Measurements from ENCODE around the gene SWSAP1.
A peak's percentile ranks its signal among the peaks of the same experiment; 100 is the strongest.
"Not testable (repeated sequence)": the region's sequence is repeated elsewhere in the genome, so short reads cannot be mapped to it uniquely, and the experiment has no call there.

SWSAP1 gene

DNA sequence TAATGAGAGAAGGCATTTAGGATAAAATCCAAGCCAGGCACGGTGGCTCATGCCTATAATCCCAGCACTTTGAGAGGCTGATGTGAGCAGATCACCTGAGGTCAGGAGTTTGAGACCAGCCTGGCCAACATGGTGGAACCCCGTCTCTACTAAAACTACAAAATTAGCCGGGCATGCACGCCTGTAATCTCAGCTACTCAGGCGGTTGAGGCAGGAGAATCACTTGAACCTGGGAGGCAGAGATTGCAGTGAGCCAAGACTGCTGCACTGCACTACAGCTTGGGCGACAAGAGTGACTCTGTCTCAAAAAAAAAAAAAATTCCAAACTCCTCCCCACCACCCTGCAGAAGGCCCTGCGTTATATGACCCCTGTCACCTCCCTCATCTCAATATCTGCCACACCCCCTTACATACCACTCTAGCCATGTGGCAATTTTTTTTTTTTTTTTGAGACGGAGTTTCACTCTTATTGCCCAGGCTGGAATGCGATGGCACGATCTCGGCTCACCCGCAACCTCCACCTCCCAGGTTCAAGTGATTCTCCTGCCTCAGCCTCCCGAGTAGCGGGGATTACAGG, 4.9 kb downstream of the SWSAP1 start:
- not testable (repeated sequence) for DNase-seq (ENCODE audit: low read depth)

DNA sequence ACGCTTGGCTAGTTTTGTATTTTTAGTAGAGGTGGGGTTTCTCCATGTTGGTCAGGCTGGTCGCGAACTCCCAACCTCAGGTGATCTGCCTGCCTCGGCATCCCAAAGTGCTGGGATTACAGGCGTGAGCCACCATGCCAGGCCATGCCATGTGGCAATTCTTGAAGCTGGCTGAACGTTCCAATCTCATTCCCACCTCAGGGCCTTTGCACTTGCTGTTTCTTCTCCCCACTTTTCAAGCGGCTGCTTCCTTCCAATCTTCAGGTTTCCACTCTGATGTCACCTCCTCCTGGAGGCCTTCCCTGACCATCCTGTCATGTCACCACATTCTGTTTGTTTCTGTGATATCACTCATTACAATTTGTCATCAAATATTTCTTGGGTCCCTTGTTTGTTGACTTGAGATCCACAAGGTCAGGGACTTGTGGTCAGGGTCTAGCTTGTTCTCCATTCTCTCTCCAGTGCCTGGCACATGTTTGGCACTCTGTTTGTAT, 5.4 kb downstream of the SWSAP1 start:
- DNase-seq (ENCODE audit: low read depth): no peak

- peak; percentile 99 for DNase-seq (ENCODE audit: low read depth)
Measured at GRCh38 chr19:11380653-11381537, 6.4 kb downstream of the SWSAP1 start.

DNA sequence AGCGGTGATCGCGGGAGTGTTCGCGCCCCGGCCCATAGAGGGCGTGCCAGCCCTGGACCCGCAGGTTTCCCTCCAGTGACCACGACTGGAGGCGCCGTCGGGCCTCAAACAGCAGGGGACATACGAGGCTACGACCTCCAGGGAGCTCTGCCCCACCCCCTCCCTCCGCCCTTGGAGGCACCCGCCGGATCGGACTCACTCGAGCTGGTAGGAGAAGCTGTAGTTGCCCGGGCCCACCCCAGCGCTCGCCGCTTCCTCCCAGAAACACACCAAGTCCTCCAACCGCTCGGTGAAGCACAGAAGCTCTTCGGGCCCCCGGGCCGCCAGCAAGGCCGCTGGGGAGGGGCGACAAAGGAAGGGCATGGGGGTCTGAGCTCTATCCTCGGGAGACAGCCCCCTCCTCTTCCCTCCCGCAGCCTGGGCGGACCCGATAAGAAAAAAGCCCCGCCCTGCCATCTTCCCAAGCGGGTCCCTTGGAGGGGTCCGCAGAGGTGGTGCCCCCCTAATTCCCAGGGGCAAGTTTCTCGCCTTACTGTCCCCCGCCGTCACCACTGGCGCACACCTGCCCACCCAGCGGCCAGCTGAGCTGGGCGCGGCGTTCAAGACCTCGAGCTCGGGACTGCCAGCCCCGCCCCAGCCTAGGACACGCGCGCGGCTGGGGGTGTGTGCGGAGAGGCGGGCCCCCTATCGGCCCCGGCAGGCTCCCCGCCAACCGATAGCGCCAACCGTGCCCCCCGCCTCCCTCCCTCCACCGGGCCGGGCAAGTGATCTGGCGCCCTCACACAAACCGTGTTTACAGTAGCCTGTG, 8.6 kb downstream of the SWSAP1 start:
- peak; percentile 45 for DNase-seq (ENCODE audit: low read depth)

GRCh38 chr19:11383706-11384048, 9.2 kb downstream of the SWSAP1 start:
- no peak for DNase-seq (ENCODE audit: low read depth)

DNA sequence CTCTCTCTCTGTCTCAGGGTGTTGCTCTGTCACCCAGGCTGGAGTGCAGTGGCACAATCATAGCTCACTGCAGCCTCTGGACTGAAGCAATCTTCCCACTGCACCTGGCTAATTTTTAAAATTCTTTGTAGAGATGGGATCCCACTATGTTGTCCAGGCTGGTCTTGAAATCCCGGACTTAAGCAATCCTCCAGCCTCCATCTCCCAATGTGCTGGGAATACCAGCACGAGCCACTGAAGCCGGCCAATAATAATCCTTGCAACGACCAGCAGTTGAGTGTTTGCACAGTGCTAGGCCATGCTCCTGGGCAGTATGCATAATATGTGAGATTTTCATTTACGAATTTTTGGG, 10.3 kb downstream of the SWSAP1 start:
- DNase-seq (ENCODE audit: low read depth): no peak

DNA sequence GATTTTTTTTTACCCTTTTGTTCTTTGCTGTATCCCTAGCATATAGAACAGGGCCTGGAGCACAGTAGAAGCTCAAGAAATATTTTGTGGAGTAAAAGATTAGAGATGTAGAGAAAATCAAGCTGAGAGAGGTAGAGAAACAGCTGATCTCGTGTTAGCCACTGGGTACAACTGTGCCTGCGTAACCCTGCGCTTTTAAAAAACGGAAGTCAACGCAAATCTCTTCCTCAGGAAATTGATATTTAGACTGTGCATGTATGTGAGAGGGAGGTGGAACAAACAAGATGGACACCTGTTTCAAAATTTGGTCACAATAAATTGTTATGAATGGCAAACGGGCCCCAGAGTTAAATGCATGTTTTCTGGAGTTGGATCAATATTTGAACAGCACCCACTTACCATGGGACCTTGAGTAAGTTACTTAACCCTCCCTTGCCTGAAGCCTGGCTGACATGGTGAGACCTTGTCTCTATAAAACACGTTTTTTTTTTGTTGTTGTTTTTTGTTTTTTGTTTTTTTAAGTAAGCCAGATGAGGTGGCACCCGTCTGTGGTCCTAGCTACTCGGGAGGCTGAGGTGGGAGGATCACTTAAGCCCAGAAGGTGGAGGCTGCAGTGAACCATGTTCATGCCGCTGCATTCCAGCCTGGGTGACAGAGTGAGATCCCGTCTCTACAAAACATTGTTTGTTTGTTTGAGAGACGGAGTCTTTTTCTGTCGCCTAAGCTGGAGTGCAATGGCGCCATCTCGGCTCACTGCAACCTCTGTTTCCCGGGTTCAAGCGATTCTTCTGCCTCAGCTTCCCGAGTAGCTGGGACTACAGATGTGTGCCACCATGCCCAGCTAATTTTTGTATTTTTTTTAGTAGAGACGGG, 12.9 kb downstream of the SWSAP1 start:
- DNase-seq (ENCODE audit: low read depth): no peak

DNA sequence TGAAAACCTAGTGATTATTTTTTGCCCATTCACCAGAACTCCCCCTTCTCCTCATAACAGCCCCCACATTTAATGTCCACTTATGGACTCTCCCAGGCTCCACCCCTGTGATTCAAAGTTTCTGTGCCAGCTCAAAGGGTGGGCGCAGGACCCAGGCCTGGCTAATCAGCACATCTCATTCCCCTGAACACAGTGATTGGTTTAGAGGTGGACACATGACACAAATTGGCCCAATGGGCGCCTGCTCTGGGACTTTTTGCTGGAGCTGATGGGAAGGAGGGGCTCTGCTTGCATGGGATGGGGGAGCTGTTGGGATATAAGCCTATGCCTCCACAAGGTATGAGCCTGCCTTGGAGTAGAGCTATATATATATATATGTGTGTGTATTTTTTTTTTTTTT, 15.9 kb downstream of the SWSAP1 start:
- DNase-seq (ENCODE audit: low read depth): no peak

- DNase-seq (ENCODE audit: low read depth): peak; percentile 32
Measured at GRCh38 chr19:11390933-11391680, 16.6 kb downstream of the SWSAP1 start.

DNA sequence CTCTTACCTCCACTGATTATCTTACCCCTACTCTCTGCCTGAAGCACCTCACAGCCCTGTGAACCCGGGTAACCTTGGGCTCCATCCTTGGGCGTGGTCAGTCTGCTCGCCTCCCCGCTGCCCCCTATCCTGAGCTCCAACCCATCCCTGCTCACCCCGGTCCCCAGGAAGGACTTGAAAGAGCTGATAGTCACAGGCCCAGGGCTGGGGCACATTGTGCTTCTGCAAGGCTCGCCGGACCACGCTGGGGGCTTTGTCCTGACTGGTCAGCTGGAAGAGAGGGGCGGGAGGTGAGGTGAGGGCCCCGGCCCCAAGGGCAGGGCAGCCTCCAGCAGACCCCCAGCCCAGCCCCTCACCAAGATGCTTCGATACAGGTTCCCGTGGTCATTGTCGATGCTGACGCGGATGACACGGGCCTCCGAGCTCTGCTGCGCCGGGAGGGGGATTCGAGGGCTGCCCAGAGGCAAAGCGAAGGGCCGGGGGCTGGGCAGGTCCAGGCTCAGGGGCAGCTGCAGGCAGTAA, 22.7 kb downstream of the SWSAP1 start:
- DNase-seq (ENCODE audit: low read depth): no peak

DNA sequence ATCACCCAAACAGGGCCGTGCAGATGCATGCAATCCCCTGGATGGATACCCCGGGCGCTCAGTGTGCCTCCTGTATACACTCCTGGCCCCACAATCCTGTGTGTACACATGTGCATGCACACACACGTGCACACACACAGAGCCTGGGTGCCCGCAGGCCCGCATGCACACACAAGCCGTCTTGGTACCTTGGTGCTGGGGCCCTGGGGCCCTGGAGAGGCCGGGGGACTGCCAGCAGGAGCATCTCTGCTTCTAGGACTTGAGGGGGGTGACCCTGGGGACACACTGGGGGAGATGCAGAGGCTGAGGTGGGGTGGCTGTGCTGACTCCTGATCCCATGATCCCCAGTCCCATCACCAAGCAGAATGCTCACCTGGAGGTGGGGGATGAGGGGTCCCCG, 25.2 kb downstream of the SWSAP1 start:
- no peak for DNase-seq (ENCODE audit: low read depth)

GRCh38 chr19:11400798-11401197, 26.3 kb downstream of the SWSAP1 start:
- no peak for DNase-seq (ENCODE audit: low read depth)

- no peak for DNase-seq (ENCODE audit: low read depth)
Measured at GRCh38 chr19:11401808-11402543, 27.5 kb downstream of the SWSAP1 start.

DNA sequence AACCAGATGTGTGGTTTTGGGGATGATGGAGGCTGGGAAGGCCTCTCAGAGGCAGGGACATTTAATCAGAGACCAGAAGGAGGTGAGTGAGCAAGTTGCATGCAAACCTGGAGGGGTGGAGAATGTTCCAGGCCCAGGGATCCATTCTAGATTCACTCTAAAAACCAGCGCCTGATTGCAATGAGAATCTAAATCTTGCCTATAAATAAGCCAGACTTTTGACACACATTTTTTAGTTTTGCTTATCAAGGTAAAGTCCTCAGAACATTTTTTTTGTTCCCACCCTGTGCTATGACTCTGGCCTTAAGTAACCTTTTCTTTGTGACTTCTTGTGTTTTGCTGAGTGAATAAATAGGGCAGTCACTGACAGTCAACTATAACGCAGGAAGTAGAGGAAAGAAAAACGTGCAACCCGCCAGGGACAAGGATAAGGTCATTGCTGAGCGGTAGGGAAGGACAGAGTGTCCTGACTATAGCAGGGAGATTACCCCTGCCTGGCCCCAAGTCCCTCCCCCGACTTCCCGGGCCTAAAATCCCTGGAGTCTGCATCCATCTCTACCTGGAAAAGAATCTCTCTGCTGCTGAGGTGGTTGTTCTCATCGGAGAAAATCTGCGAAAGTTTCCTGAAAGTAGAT, 30.2 kb downstream of the SWSAP1 start:
- DNase-seq (ENCODE audit: low read depth): no peak

GRCh38 chr19:11405846-11406643, 31.6 kb downstream of the SWSAP1 start:
- no peak for DNase-seq (ENCODE audit: low read depth)

DNA sequence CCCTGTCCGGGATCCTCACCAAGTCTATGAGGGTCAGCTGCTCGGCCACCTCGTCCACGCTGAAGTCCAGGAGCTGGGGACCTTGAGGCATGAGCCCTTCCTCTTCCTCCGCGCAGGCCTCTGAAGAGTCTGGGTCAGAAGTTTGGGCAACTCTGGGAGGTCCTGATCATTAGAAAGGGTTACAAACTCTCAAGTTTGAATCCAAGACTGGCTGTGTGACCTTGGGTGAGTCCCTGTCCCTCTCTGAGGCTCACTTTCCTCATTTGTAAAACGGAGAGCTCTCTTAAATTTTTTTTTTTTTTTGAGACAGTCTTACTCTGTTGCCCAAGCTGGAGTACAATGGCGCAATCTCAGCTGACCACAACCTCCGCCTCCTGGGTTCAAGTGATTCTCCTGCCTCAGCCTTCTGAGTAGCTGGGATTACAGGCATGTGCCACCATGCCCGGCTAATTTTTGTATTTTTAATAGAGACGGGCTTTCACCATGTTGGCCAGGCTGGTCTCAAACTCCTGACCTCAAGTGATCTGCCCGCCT, 32.3 kb downstream of the SWSAP1 start:
- DNase-seq (ENCODE audit: low read depth): not testable (repeated sequence)

DNA sequence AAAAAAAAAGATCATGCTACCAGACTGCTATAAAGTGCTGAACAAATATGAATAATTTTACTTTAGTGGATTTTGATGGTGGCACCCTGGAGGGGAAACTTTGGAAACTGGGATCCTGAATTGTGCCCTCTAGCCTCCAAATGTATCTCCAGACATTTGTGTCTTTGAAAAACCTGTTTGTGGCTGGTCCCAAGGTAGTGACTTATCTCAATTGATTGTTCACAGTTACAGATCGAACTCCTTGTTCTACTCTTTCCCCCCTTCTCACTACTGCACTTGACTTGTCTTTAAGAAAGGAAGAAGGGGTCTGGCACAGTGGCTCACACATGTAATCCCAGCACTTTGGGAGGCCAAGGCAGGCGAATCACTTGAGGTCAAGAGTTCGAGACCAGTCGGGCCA, 34.1 kb downstream of the SWSAP1 start:
- no peak for DNase-seq (ENCODE audit: low read depth)

DNA sequence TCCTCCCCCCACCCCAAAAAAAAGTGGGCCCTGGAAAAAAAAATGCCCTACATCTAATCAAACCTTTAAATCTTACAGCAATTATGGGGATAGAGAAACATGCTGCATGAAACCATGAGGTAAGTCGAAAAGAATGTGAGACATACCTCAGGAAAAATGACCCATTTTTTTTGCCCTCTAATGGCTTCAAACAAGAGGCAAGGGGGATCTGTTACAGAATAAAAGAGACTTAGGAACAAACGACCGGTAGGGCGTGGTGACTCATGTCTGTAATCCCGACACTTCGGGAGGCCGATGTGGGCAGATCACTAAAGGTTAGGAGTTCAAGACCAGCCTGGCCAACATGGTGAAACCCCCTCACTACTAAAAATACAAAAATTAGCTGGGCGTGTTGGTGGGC, 36.2 kb downstream of the SWSAP1 start:
- DNase-seq (ENCODE audit: low read depth): peak; percentile 81

- no peak for DNase-seq (ENCODE audit: low read depth)
Measured at GRCh38 chr19:11414544-11414943, 40.1 kb downstream of the SWSAP1 start.

All from ELR (cell line).